Caki2 (cell line): ENCODE results near the gene SCUBE3. TPM values are rescaled to one million over a fixed set of nuclear protein-coding genes. Genes with fewer than 3 reads are reported as not detected.

Source experiments
- DNase-seq: peaks from one replicate; pipeline ENCODE4 v3.0.0-alpha.2; 2015; ENCODE audit warnings: low read depth
- in situ Hi-C: cut with HindIII; loops from 2 replicates; pipeline ENCODE4 v1.10.0; 2016; ENCODE audit warnings: low sequenced_read_pairs, low pct_unique_long_range_greater_than_20kb, mixed read lengths
- total RNA-seq: library from RNA; depleted of rRNA; stranded (reverse); fragments of >200 nt; shearing (Covaris generic); gene quantifications from 2 replicates; pipeline ENCODE4 v1.2.3, GENCODE V29; 2014; ENCODE audit warnings: low replicate concordance

SCUBE3 gene
- total RNA-seq, 1 experiment from 2014 or later, result not detected

GRCh38 chr6:35202066-35202546, 11.7 kb upstream of the SCUBE3 start:
- DNase-seq, result no peak
- in situ Hi-C loops, result no loop called here

DNA sequence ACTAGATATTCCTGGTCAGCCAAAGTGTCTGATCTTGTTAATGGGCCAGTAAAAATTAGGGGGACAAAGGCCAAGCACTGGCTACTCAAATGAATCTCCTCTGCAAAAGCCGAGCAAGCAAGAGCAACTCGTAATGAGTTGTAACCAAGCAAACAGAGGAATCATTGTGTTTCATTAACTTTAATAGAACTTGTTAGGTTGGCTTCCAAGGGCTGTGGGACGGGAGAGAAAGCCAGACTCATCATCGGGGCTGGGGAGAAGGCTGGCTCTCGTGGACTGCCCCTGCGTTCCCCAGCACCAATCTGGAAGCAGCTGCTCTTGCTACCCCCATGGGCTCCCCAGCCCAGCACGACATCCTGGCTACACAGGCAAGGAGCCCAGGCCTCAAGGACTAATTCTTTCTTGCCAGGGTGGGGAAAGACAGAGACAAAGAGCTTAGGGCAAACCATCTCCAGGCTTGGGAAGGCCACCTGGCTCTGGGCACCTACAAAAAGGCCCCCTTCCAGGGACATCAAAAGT, 10.5 kb upstream of the SCUBE3 start:
- in situ Hi-C loops, result no loop called here

GRCh38 chr6:35203680-35204079, 10.1 kb upstream of the SCUBE3 start:
- DNase-seq, result no peak
- in situ Hi-C loops, result no loop called here

More for the DNA sequence above, 10.5 kb upstream of the SCUBE3 start:
- DNase-seq, result no peak

- in situ Hi-C loops, result no loop called here
- no peak for DNase-seq
Measured at GRCh38 chr6:35206346-35206745, 7.4 kb upstream of the SCUBE3 start.

GRCh38 chr6:35208419-35208818, 5.3 kb upstream of the SCUBE3 start:
- in situ Hi-C loops, result no loop called here
- DNase-seq, result no peak

- in situ Hi-C loops, result no loop called here
- no peak for DNase-seq
Measured at GRCh38 chr6:35209081-35209480, 4.7 kb upstream of the SCUBE3 start.

GRCh38 chr6:35209622-35210247, 4.0 kb upstream of the SCUBE3 start:
- in situ Hi-C loops, result no loop called here
- DNase-seq, result no peak

- no peak for DNase-seq
- in situ Hi-C loops, result no loop called here
Measured at GRCh38 chr6:35213298-35213791, 411 bp upstream of the SCUBE3 start.

- in situ Hi-C loops, result no loop called here
- no peak for DNase-seq
Measured at GRCh38 chr6:35214869-35215664, 1.3 kb downstream of the SCUBE3 start.

DNA sequence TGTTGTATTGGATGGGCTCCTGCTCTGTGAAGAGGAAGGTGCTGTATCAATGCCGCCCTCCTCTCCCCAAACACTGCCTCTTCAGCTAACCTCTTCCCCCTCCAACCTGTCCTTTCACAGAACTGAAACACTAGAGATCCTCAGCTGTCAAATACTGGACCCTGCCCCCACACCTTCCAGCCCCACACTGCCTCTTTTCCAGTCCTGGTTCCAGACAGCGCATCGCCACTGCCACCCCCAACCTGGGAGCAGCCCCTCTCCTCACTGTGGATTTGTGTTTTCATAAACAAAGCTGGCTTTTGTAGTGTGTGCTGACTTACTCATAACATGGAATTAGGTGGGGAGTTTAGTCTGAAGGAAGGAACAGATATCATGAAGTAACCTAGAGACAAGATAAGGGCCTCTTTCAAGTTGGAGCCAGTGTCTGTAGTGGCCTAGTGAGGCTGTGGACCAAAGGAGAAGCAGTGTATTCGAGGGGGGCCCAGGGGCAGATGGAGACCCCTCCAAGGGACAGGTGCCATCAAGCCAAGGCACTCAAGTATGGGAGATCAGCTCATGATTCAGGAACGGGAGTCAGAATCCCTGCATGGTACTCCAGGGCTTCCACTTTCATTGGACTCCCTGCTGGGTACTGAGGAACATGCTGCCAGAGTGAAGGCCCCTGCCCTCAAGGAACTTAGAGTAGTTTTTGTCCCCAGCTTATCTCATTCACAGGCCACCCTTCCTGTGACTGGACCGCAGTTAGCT, 2.1 kb downstream of the SCUBE3 start:
- DNase-seq, result no peak
- in situ Hi-C loops, result no loop called here

DNA sequence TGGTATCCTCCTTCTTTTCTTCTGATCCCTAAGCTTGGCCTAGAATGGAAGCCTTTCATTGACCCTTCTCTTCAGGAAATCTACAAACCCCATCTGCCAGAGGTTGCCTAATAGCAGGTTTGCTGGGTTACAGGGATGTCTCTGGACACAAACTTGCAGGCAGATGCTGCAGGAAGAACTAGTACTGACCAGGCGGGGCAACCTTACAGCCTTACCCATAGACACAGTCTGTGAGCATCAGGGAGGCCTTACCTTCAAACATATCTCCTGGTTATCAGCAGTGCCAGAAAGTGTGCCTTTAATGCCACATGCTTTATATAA, 2.6 kb downstream of the SCUBE3 start:
- in situ Hi-C loops, result no loop called here

DNA sequence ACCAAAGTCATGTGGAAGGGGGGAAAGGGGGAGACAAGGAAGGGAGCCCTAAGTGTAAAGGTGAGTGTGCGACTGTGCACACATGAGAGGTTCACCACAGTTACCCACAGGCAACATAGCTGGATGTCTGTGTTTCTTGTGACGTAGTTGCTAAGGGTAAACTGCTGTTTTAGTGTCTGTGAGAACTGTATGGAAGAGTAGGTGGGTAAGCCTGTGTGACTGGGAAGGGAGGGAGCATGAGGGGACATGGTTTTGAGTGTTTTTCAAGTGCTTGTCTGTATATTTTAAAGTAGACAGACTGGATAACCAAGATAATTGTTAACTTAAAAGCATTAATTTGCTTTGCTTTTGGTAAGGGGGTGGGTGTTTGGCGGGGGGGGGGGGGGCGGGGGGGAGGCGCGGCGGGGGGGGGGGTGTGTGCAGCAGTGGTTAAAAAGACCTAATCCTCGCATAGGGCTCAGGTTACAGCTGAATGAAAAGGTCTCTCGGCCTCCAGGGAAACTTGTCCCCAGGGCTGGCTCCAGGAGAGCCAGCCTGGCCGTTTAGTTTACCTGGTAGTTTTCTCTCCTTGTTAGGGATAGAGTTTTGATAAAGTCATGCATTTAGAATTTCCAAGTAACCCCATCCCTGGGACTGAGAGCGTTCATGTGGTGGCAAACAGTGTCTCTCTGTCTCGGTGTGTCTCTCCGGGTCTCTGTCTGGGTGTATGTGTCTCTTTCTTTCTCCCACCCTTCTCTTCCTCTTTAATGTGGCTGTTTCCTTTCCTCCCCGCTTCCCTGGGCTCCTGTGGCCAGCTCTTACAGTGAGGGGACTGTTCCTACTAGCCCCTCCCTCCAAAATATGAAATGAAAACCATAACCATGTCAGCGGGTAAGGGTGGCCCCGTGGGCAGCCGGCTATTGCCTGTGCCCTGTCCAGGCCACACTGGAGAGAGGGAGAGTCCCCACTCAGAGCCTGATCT, 3.4 kb downstream of the SCUBE3 start:
- no peak for DNase-seq
- in situ Hi-C loops, result no loop called here

More for the DNA sequence above, 2.6 kb downstream of the SCUBE3 start:
- no peak for DNase-seq

DNA sequence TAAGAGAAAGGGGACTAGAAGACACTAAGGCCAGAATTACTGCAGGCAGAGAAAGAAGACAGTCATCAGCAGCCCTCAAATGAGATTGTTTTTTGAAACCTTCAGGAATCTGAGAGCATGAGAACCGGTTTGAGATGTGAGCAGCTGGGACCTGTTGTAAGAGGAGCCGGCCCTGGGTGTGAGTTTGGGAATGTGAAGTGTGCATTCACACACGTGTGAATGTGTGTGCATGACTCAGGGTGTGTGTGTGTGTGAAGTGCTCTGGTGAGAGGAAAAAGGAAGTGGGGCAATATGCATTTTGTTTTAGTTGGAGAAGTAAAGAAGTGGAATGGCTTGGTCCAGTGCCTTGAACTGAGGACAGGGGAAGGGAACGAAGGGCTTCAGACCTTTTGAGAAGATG, 4.3 kb downstream of the SCUBE3 start:
- no peak for DNase-seq
- in situ Hi-C loops, result no loop called here

DNA sequence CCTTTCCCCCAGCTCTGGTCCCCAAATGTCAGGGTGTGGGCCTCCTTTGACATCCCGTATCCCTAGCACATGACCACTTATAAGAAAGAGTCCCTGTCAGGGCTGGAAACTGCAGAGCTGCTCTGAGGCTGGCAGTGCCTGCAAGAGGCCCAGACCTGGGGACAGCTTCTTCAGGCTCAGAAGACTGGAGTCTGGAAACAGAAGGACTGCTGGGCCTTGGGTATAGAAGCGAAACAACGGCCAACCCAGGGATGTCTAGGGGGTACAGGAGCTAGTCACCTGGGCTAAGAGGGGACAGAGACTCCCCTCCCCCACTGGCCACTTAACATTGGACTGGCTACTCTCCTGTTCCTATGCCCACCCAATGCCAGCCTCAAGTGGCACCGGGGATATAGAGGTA, 4.7 kb downstream of the SCUBE3 start:
- DNase-seq, result no peak
- in situ Hi-C loops, result no loop called here

- no peak for DNase-seq
- in situ Hi-C loops, result no loop called here
Measured at GRCh38 chr6:35219683-35220326, 6.0 kb downstream of the SCUBE3 start.

- in situ Hi-C loops, result no loop called here
- DNase-seq, result no peak
Measured at GRCh38 chr6:35220711-35221110, 7.0 kb downstream of the SCUBE3 start.

DNA sequence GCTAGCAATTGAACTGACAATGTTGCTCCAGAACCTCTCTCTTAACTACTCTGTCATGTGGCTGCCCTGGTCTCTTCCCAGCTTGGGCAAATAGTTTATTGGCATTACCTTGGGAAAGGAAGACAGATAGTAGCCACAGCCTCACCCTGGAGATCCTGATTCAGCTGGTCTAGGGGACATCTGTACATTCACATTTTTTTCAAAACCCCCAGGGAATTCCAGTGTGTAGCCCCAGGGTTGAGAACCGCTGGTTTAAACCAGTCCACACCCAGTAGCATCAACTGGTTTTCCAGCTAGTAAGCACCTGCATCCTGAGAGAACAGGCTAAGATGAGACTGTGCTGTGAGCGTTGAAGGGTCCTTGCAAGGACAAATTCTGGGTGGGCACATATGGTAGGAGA, 9.6 kb downstream of the SCUBE3 start:
- in situ Hi-C loops, result no loop called here

More for the DNA sequence above, 9.6 kb downstream of the SCUBE3 start:
- no peak for DNase-seq
